ENCODE data around the gene SLC9A5.

GRCh38 chr16:67223992-67224391 is 24.8 kb upstream of the SLC9A5 start:
- TF ChIP-seq CTCF (IDR thresholded peaks at IDR 0.05) (no peak), POLR2AphosphoS5 (IDR thresholded peaks at IDR 0.05) (no peak), POLR2A (IDR thresholded peaks at IDR 0.05) (no peak), EP300 (IDR thresholded peaks at IDR 0.05) (no peak)
